CD4-positive, alpha-beta memory T cell (primary cell): ENCODE data around the gene VPS54. TPM values are rescaled to one million over a fixed set of nuclear protein-coding genes. Genes with fewer than 3 reads are reported as not detected.
"Not testable (repeated sequence)": the region's sequence is repeated elsewhere in the genome, so short reads cannot be mapped to it uniquely, and the experiment has no call there.

Source experiments
- CTCF ChIA-PET: fragments of 350-600 bp; sonication (Branson Sonifier 250); formaldehyde crosslinking; loops from one replicate; lab custom pipeline; 2021; ENCODE audit warnings: inconsistent platforms; ENCODE audit not compliant: partially characterized antibody; lab: Charles Lee
- POLR2A ChIA-PET: fragments of 350-600 bp; sonication (Branson Sonifier 250); formaldehyde crosslinking; loops from one replicate; lab custom pipeline; 2021; ENCODE audit not compliant: partially characterized antibody; lab: Charles Lee
- DNase-seq, 5 donors: peaks; one replicate each; pipeline versions ENCODE4 v3.0.0 to v3.0.0-alpha.2; 2020 to 2022; ENCODE audit warnings: mixed read lengths in 1 of 5
- H3K27ac ChIP-seq: one replicate; pipeline ENCODE4 v1.7.0; 2013; ENCODE audit warnings: low read depth, low read length
- H3K27me3 ChIP-seq: 2 replicates; pipeline ENCODE4 v1.7.0; 2013; ENCODE audit warnings: mild to moderate bottlenecking, low read length, moderate library complexity; ENCODE audit not compliant: insufficient read depth
- H3K36me3 ChIP-seq: 2 replicates; pipeline ENCODE4 v1.7.0; 2013; ENCODE audit warnings: mild to moderate bottlenecking, low read length, moderate library complexity; ENCODE audit not compliant: insufficient read depth
- H3K4me1 ChIP-seq: 2 replicates; pipeline ENCODE4 v1.7.0; 2013; ENCODE audit warnings: mild to moderate bottlenecking, low read length, moderate library complexity; ENCODE audit not compliant: insufficient read depth
- H3K4me3 ChIP-seq, 2 donors: one replicate each; pipeline ENCODE4 v1.7.0; 2013; ENCODE audit warnings: low read length in 2 of 2, mild to moderate bottlenecking in 1 of 2
- H3K9me3 ChIP-seq, 2 donors: one replicate each; pipeline ENCODE4 v1.7.0; 2013; ENCODE audit warnings: low read length in 2 of 2, control low read depth in 1 of 2; ENCODE audit not compliant: control insufficient read depth in 1 of 2
- H3K27ac Mint-ChIP-seq, 7 donors: one replicate each; pipeline ENCODE4 v1.8.0; 2020 to 2021; ENCODE audit warnings: mixed read lengths in 7 of 7, mild to moderate bottlenecking in 6 of 7, inconsistent platforms in 3 of 7, moderate library complexity in 3 of 7
- H3K27me3 Mint-ChIP-seq, 2 donors: one replicate each; pipeline ENCODE4 v1.8.0; 2020 to 2021; ENCODE audit warnings: mixed read lengths in 2 of 2
- H3K36me3 Mint-ChIP-seq, 2 donors: one replicate each; pipeline ENCODE4 v1.8.0; 2020 to 2021; ENCODE audit warnings: mixed read lengths in 2 of 2, inconsistent platforms in 1 of 2, mild to moderate bottlenecking in 1 of 2
- H3K4me1 Mint-ChIP-seq, 4 donors: one replicate each; pipeline ENCODE4 v1.8.0; 2020 to 2021; ENCODE audit warnings: mixed read lengths in 4 of 4, mild to moderate bottlenecking in 1 of 4
- H3K4me3 Mint-ChIP-seq, 8 donors: one replicate each; pipeline ENCODE4 v1.8.0; 2020 to 2021; ENCODE audit warnings: mixed read lengths in 8 of 8, mild to moderate bottlenecking in 7 of 8, moderate library complexity in 6 of 8, inconsistent platforms in 3 of 8
- H3K9me3 Mint-ChIP-seq, 8 donors: one replicate each; pipeline ENCODE4 v1.8.0; 2020 to 2021; ENCODE audit warnings: mixed read lengths in 8 of 8, mild to moderate bottlenecking in 5 of 8, inconsistent platforms in 3 of 8, moderate library complexity in 1 of 8
- intact Hi-C: fragments of 100-400 bp; cut with micrococcal nuclease; formaldehyde crosslinking; loops from one replicate; pipeline ENCODE4 v1.15.1; 2023
- polyA plus RNA-seq, 2 donors: library from polyadenylated mRNA; unstranded; fragments of 300-500 nt; fragmentation: Illumina TruSeq; gene quantifications; one replicate each; pipeline ENCODE4 v1.2.3, GENCODE V29; 2021
- total RNA-seq, 2 experiments: library from RNA; stranded (reverse); gene quantifications; one replicate each; pipeline ENCODE4 v1.2.3, GENCODE V29; 2021

The VPS54 gene
- total and polyA plus RNA-seq, 4 experiments from 2014 or later, result 4.0 to 16.4 (median 12.2) TPM

DNA sequence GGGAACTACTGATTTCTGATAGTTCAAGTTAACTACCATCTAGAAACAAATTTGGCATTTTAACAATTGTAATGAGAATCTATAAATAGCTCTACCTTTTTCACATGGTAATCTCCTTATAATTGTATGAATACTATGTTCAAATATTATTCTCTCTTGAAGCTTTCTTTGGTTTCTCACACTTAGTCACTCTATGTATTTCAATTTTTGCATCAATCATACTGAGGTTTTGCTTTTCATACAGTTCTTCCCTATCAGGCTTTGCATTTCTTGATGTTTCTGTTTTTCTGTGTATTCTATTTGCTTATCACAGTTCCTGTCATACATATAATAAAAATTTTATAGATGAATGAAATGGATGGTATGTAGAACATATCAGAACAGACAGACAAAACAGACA lies 16.0 kb downstream of the VPS54 start:
- Histone ChIP-seq H3K27ac (no peak overlapping the region), H3K4me3 (no peak overlapping the region), H3K36me3 (no peaks in the 10 kb centered on the region), H3K27me3 (no peaks in the 10 kb centered on the region), H3K9me3 (no peaks in the 10 kb centered on the region), H3K4me1 (no peaks in the 10 kb centered on the region)
- CTCF ChIA-PET, result interaction anchor here (1.1 to 1.5 kb wide), 2 partner anchors 15 to 47 kb away, joined by 3 to 4 read pairs; no protein-coding TSS in a partner anchor
- intact Hi-C loops, result no loop called here
- H3K9me3 Mint-ChIP-seq, result peaks cover 0 to 6% (median 1%) of the 10 kb centered on the region in 8 donors
- no peak overlapping the region for H3K27ac Mint-ChIP-seq
- no peaks in the 10 kb centered on the region for H3K27me3 Mint-ChIP-seq
- no peak for DNase-seq
- POLR2A ChIA-PET, result no interaction called here
- H3K4me3 Mint-ChIP-seq, result no peak overlapping the region
- peaks cover 8 to 34% of the 10 kb centered on the region in 2 donors for H3K36me3 Mint-ChIP-seq
- peaks cover 6 to 19% (median 11%) of the 10 kb centered on the region in 4 donors for H3K4me1 Mint-ChIP-seq

DNA sequence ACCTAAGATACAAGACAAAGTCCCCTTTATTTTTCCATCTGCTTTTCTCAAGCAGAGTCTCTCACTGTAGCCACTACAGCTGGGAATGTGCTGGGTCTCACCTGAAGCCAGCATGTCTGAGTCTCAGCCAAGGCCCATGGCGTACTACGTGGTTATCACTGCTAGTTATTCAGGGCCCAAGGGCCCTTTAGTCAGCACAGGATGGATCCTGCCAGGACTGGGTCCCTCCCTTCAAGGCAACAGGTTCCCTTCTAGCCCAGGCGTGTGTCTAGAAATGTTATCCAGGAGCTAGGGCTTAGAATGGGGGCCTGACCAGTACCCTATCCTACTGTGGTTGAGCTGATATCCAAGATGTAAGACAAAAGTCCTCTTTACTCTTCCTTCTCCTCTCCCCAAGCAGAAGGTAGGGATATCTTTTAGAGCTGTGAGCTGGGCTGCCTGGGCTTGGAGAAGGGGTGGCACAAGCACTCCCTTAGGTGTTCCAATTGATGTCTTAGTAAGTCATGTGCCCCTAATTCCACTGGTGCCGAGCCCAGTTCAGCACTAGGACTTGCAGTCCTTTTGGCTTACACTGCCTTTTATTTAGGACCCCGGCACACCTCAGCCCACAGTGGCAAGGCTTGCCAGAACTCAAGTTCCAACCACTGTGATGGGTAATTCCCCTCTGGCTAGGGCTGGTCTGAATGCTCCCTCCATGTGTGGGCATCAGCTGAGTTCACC lies 17.7 kb downstream of the VPS54 start:
- Histone ChIP-seq H3K9me3 (no peaks in the 10 kb centered on the region), H3K36me3 (no peaks in the 10 kb centered on the region), H3K4me1 (no peaks in the 10 kb centered on the region), H3K27ac (no peak overlapping the region), H3K27me3 (no peaks in the 10 kb centered on the region), H3K4me3 (no peak overlapping the region)
- peaks cover 0 to 21% (median 11%) of the 10 kb centered on the region in 8 donors for H3K9me3 Mint-ChIP-seq
- ChIA-PET POLR2A (no interaction called here), CTCF (no interaction called here)
- no peak overlapping the region for H3K4me3 Mint-ChIP-seq
- no peak overlapping the region for H3K27ac Mint-ChIP-seq
- intact Hi-C loops, result no loop called here
- H3K27me3 Mint-ChIP-seq, result no peaks in the 10 kb centered on the region
- DNase-seq, result no peak
- peaks cover 0 to 12% (median 6%) of the 10 kb centered on the region in 4 donors for H3K4me1 Mint-ChIP-seq
- peaks cover 18 to 33% of the 10 kb centered on the region in 2 donors for H3K36me3 Mint-ChIP-seq

DNA sequence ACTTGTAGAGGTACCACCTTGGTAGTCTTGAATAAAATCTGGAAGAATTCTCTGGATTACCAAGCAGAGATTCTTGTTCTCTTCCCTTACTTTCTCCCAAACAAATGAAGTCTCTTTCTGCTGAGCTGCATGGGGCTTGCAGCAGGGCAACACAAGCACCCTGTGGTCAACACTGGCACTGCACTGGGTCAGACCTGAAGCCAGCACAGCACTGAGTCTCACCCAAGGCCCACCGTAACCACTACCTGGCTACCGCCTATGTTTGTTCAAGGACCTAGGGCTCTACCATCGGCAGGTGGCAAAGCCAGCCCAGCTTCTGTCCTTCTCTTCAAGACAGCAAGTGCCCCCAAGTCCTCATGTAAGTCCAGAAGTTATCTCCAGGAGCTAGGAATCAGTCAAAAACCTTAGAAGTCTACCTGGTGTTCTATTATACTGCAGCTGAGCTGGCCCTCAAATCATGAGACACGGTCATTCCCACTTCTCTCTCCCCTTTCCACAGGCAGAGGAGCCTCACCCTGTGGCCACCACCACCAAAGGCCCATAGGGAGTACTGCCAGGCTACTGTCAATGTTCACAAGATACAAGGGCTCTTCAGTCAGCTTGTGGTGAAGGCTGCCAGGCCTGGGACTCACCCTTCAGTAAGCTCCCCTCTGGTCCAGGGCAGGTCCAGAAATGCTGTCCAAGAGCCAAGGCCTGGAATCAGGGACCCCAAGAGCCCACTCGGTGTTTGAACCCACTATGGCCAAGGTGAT lies 18.4 kb downstream of the VPS54 start:
- peaks cover 0 to 12% (median 5%) of the 10 kb centered on the region in 4 donors for H3K4me1 Mint-ChIP-seq

DNA sequence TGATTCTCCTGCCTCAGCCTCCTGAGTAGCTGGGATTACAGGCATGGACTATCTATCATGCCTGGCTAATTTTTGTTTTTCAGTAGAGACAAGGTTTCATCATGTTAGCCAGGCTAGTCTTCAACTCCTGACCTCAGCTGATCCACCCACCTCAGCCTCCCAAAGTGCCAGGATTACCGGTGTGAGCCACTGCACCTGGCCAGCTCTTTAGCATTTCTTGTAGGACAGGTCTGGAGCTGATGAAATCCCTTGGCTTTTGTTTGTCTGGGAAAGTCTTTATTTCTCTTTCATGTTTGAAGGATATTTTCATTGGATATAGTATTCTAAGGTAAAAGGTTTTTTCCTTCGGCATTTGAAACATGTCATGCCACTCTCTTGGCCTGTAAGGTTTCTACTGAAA lies 20.2 kb downstream of the VPS54 start:
- H3K36me3 ChIP-seq, result no peaks in the 10 kb centered on the region
- H3K4me3 Mint-ChIP-seq, result no peak overlapping the region
- POLR2A ChIA-PET, result no interaction called here

More for the DNA sequence above, 18.4 kb downstream of the VPS54 start:
- Mint-ChIP-seq H3K36me3 (peaks cover 18 to 31% of the 10 kb centered on the region in 2 donors), H3K9me3 (peaks cover 0 to 24% (median 11%) of the 10 kb centered on the region in 8 donors), H3K27ac (no peak overlapping the region), H3K27me3 (no peaks in the 10 kb centered on the region), H3K4me3 (no peak overlapping the region)
- ChIA-PET POLR2A (no interaction called here), CTCF (interaction anchor here (0.9 kb wide), 1 partner anchor 327 kb away, joined by 3 read pairs; no protein-coding TSS in a partner anchor)
- Histone ChIP-seq H3K27me3 (no peaks in the 10 kb centered on the region), H3K4me3 (no peak overlapping the region), H3K27ac (no peak overlapping the region), H3K36me3 (no peaks in the 10 kb centered on the region), H3K9me3 (no peaks in the 10 kb centered on the region), H3K4me1 (no peaks in the 10 kb centered on the region)
- DNase-seq, result no peak
- intact Hi-C loops, result no loop called here

DNA sequence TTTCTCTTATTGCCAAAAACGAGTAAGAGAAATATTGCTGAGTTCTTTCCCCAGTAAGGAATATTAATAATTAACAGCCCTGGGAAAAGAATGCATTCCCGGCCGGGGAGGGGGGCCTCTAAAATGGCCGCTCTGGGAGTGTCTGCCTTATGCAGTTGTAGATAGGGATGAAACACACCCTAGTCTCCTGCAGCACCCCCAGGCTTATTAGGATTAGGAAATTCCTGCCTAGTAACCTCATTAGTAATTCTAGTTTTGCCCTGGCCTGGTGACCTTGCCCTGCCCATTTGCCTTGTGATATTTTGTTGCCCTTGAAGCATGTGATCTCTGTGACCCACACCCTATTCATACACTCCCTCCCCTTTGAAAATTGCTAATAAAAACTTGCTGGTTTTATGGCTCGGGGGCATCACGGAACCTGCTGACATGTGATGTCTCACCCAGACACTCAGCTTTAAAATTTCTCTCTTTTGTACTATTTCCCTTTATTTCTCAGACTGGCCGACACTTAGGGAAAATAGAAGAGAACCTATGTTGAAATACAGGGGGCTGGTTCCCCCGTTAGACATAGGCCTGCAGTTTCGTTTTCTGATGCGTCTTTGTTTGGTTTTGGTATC lies 22.5 kb downstream of the VPS54 start:
- H3K27ac ChIP-seq, H3K27me3 Mint-ChIP-seq, H3K4me3 Mint-ChIP-seq, H3K9me3 ChIP-seq, POLR2A ChIA-PET, H3K27me3 ChIP-seq, H3K4me3 ChIP-seq, H3K4me1 ChIP-seq, intact Hi-C loops, H3K27ac Mint-ChIP-seq, CTCF ChIA-PET, H3K36me3 ChIP-seq: not testable (repeated sequence)
- peaks cover 11 to 21% (median 18%) of the 10 kb centered on the region in 4 donors for H3K4me1 Mint-ChIP-seq
- peak in 1 of 5 donors; percentile 1 for DNase-seq
- peaks cover 0 to 24% (median 12%) of the 10 kb centered on the region in 8 donors for H3K9me3 Mint-ChIP-seq
- peaks cover 28 to 52% of the 10 kb centered on the region in 2 donors for H3K36me3 Mint-ChIP-seq

More for the DNA sequence above, 20.2 kb downstream of the VPS54 start:
- peaks cover 12 to 20% (median 16%) of the 10 kb centered on the region in 4 donors for H3K4me1 Mint-ChIP-seq
- H3K9me3 Mint-ChIP-seq, result peaks cover 0 to 24% (median 11%) of the 10 kb centered on the region in 8 donors
- Histone ChIP-seq H3K9me3 (no peaks in the 10 kb centered on the region), H3K27ac (no peak overlapping the region), H3K27me3 (no peaks in the 10 kb centered on the region), H3K4me1 (peaks cover 2% of the 10 kb centered on the region), H3K4me3 (no peak overlapping the region)
- CTCF ChIA-PET, result no interaction called here
- no peaks in the 10 kb centered on the region for H3K27me3 Mint-ChIP-seq
- H3K36me3 Mint-ChIP-seq, result peaks cover 24 to 32% of the 10 kb centered on the region in 2 donors
- no peak for DNase-seq
- no peak overlapping the region for H3K27ac Mint-ChIP-seq
- intact Hi-C loops, result no loop called here

DNA sequence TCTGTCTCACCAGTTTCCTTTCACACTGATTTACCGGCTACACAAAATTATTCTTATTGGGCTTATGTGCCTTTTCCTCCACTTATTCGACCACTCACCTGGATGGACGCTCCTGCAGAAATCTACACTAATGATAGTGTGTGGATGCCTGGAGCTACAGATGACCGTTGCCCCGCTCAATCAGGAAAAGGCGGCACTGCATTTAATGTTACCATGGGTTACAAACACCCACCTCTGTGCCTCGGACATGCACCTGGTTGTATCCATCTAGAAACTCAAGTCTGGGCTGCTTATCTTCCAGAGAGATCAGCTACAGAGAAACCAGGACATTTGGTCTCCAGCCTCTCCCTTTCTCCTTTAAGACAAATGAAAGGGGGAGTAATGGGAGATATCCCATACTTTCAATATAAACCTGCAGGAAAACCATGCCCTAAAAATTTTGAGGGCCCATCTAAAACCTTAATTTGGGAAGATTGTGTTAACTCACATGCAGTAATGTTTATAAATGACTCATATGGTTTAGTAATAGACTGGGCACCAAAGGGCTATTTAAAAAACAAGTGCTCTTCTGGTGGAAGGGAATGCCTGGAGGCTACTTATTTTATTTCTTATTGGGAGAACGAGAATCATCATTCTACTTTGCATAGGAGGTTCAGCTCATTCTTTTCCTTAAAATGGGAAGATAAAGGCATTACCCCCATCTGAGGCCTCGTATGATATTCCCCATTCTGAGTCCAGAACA lies 24.7 kb downstream of the VPS54 start:
- DNase-seq, H3K9me3 ChIP-seq, H3K36me3 ChIP-seq, H3K4me3 ChIP-seq, H3K27me3 ChIP-seq, H3K27me3 Mint-ChIP-seq, H3K4me1 ChIP-seq, intact Hi-C loops, CTCF ChIA-PET, H3K27ac ChIP-seq, POLR2A ChIA-PET: not testable (repeated sequence)
- Mint-ChIP-seq H3K36me3 (peaks cover 33 to 51% of the 10 kb centered on the region in 2 donors), H3K27ac (peak overlapping the region in 1 of 7 donors; percentile 79), H3K4me1 (peaks cover 12 to 22% (median 20%) of the 10 kb centered on the region in 4 donors), H3K9me3 (peaks cover 3 to 32% (median 16%) of the 10 kb centered on the region in 8 donors), H3K4me3 (peak overlapping the region in 1 of 8 donors; percentile 24)
